Measurements from ENCODE around the gene CAMK2N2.

Gene CAMK2N2

GRCh38 chr3:184240384-184241140 is 20.8 kb downstream of the CAMK2N2 start:
- FAIRE-seq (no peak), DNase-seq (ENCODE audit: low spot score) (no peak)

DNA sequence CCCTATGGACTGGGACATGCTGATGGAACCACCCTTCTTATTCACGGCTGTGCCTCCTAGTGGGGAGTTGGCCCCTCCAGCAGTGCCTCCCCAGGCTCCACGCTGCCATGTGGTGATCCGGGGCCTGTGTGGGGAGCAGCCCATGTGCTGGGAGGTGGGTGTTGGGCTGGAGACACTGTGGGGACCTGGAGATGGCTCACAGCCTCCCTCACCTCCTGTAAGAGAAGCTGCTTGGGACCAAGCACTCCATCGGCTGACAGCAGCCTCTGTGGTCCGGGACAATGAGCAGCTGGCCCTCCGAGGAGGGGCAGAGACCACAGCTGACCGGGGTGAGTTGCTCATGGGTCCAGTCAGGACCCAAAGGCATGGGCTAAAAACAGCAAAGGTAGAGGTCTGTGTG is 21.6 kb downstream of the CAMK2N2 start:
- no peak for DNase-seq (ENCODE audit: low spot score)
- FAIRE-seq = no peak

GRCh38 chr3:184239221-184239620 is 22.1 kb downstream of the CAMK2N2 start:
- DNase-seq (ENCODE audit: low spot score) (no peak), FAIRE-seq (no peak)

DNA sequence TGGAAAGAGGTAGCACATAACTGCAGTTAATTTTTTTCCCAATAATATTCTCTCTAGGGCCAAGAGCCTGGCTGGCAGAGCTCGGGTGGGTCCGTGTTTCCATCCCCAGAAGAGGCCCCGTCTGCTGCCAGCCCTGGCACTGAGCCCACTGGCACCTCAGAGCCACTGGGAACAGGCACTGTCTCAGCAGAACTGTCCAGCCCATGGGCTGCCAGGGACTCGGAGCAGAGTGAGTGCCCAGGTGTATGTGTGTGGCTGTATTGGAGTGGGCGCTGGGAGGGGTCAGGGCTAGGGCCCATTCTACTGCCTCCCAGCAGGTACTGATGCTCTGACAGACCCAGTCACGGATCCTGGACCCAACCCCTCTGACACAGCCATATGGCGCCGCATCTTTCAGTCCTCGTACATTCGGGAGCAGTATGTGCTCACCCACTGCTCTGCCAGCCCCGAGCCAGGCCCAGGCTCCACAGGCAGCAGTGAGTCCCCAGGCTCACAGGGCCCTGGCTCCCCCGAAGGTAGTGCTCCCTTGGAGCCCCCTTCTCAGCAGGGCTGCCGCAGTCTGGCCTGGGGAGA is 23.0 kb downstream of the CAMK2N2 start:
- no peak for DNase-seq (ENCODE audit: low spot score)
- FAIRE-seq = no peak

GRCh38 chr3:184237807-184238206 is 23.5 kb downstream of the CAMK2N2 start:
- FAIRE-seq (no peak), DNase-seq (ENCODE audit: low spot score) (no peak)

- DNase-seq (ENCODE audit: low spot score) (no peak), FAIRE-seq (no peak)
Measured at GRCh38 chr3:184237211-184237610, 24.1 kb downstream of the CAMK2N2 start.

GRCh38 chr3:184236636-184237035 is 24.7 kb downstream of the CAMK2N2 start:
- no peak for FAIRE-seq
- DNase-seq (ENCODE audit: low spot score) = no peak

GRCh38 chr3:184236033-184236410 is 25.3 kb downstream of the CAMK2N2 start:
- no peak for DNase-seq (ENCODE audit: low spot score)
- no peak for FAIRE-seq

- FAIRE-seq (no peak), DNase-seq (ENCODE audit: low spot score) (no peak)
Measured at GRCh38 chr3:184235381-184236032, 25.8 kb downstream of the CAMK2N2 start.

- DNase-seq (ENCODE audit: low spot score) = no peak
- FAIRE-seq = no peak
Measured at GRCh38 chr3:184234671-184235380, 26.5 kb downstream of the CAMK2N2 start.

GRCh38 chr3:184234224-184234623 is 27.1 kb downstream of the CAMK2N2 start:
- no peak for FAIRE-seq
- DNase-seq (ENCODE audit: low spot score) = peak; percentile 88

GRCh38 chr3:184233127-184233843 is 28.1 kb downstream of the CAMK2N2 start:
- FAIRE-seq (no peak), DNase-seq (ENCODE audit: low spot score) (no peak)

- FAIRE-seq (no peak), DNase-seq (ENCODE audit: low spot score) (no peak)
Measured at GRCh38 chr3:184231671-184232070, 29.7 kb downstream of the CAMK2N2 start.

- FAIRE-seq (no peak), DNase-seq (ENCODE audit: low spot score) (no peak)
Measured at GRCh38 chr3:184230603-184231528, 30.5 kb downstream of the CAMK2N2 start.

GRCh38 chr3:184230081-184230602 is 31.2 kb downstream of the CAMK2N2 start:
- FAIRE-seq = no peak

DNA sequence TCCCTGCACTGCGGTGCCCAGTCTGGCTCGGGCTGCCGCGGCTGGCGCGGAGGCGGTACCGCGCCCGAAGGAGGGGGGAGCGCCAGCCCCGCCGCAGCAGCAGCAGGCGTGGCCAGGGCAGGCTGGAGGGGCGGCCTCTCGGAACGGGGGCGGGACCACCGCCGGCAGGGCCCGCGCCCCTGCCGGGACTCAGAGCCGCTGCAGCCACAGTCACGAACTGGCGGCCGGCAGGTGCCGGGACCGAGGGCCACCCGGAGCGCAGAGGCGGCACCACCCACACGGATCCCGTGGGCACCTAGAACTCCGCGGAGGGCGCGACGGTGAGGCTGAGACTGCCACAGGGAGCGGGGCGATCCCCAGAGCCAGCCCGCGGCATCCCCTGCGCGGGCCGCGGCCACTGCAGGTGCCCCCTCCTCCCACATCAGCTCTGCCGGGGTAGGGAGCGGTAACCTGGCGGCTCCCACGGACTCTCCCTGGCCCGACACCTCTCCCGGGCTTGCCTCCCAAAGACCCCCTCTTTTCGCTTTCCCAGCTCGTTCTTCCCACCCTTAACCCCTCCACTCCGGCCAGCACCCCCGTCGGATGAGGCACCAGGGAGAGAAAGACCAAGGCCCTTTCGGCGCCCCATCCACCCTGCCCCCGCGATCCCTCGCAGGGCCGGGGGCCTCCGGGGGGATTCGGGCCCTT is 31.8 kb downstream of the CAMK2N2 start, which contains the start of gene VWA5B2:
Gene VWA5B2, plus strand, starts transcription at position 192 of the 687 bp plus-strand sequence. CDS start 944 bp downstream, outside the sequence.
- DNase-seq (ENCODE audit: low spot score) (peak; percentile 97), FAIRE-seq (peak; percentile 97)

More at GRCh38 chr3:184230081-184230602, 31.2 kb downstream of the CAMK2N2 start:
- no peak for DNase-seq (ENCODE audit: low spot score)

- FAIRE-seq (no peak), DNase-seq (ENCODE audit: low spot score) (no peak)
Measured at GRCh38 chr3:184228376-184229137, 32.8 kb downstream of the CAMK2N2 start.

DNA sequence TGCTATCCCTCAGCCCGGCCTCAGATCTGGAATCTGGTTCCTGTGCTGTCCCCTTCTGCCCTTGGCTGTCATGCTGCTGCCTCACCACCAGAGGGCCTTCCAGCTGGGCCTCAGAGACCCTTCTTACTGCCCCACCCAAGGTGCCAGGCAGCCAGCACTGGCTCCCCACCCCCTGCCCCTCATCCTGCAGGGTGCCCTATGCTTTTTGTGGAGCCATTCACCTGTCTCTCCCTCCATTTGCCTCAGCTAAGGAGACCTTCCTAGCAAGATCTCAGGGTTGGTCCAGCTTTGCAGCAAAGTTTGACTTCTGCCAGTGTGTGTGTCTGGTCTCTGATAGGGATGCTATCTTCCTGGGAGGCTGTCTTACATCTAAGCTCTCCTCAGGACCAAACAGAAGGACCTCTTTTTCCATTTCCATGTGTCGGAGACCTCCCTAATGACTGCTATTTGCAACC is 33.8 kb downstream of the CAMK2N2 start:
- FAIRE-seq (no peak), DNase-seq (ENCODE audit: low spot score) (peak; percentile 68)
